Left lung (tissue), 10 donors: ENCODE results near the gene FAM47E. TPM values are rescaled to one million over a fixed set of nuclear protein-coding genes. Genes with fewer than 3 reads are reported as not detected.
"Not testable (repeated sequence)": the region's sequence is repeated elsewhere in the genome, so short reads cannot be mapped to it uniquely, and the experiment has no call there.

Experiments
- ATAC-seq: fragments of 200-7000 bp; cut with Tn5 transposase; one replicate; pipeline ENCODE4 v1.9.1; 2020; ENCODE audit warnings: moderate library complexity
- DNase-seq, 4 donors: peaks; one replicate each; pipeline ENCODE4 v3.0.0-alpha.2; 2013 to 2020
- H3K27ac ChIP-seq, 2 donors: fragments of 200-600 bp; sonication (generic) in 1 of 2; one replicate each; pipeline versions ENCODE4 v1.5.0 to v1.8.0; 2020 to 2021
- H3K27me3 ChIP-seq, 2 donors: fragments of 200-600 bp; sonication (generic) in 1 of 2; one replicate each; pipeline versions ENCODE4 v1.5.0 to v1.8.0; 2020 to 2021
- H3K36me3 ChIP-seq, 2 donors: fragments of 200-600 bp; sonication (generic) in 1 of 2; one replicate each; pipeline versions ENCODE4 v1.5.0 to v1.8.0; 2020 to 2021
- H3K4me1 ChIP-seq, 2 donors: fragments of 200-600 bp; one replicate each; pipeline ENCODE4 v1.8.0; 2021
- H3K4me3 ChIP-seq, 2 donors: fragments of 200-600 bp; sonication (generic) in 1 of 2; one replicate each; pipeline versions ENCODE4 v1.5.0 to v1.8.0; 2020 to 2021; ENCODE audit warnings: mild to moderate bottlenecking in 1 of 2
- H3K9me3 ChIP-seq, 2 donors: fragments of 200-600 bp; sonication (generic) in 1 of 2; one replicate each; pipeline versions ENCODE4 v1.5.0 to v1.8.0; 2020 to 2021
- intact Hi-C, 2 donors: fragments of 100-400 bp; cut with DNase I; formaldehyde crosslinking; loops; one replicate each; pipeline versions ENCODE4 v1.11.2 to v1.14.2; 2022
- polyA plus RNA-seq, 6 donors: library from polyadenylated mRNA; unstranded; fragments of 120-200 nt; gene quantifications; one replicate each; pipeline ENCODE4 v1.2.1, GENCODE V29; 2013; ENCODE audit not compliant: insufficient read length in 6 of 6
- total RNA-seq, 2 donors: library from RNA; stranded (reverse); fragmentation: NEBNext Ultra II Directional; extraction: Animal tissue kit (Norgen Biotek cat#: 25700); gene quantifications; one replicate each; pipeline ENCODE4 v1.2.1, GENCODE V29; 2021
- TF ChIP-seq, protein P1 (sequence below), 2 donors: fragments of 200-600 bp; sonication (generic) in 1 of 2; IDR thresholded peaks; one replicate each; pipeline versions ENCODE4 v1.5.0 to v1.8.0; 2021; ENCODE audit warnings: antibody characterized with exemption in 2 of 2
- donor health status: DM: no; HTN: yes; CAD: no.
- donor health status: DM: no; HTN: no; CAD: no.

FAM47E gene
- total and polyA plus RNA-seq, 8 donors, result 3.2 to 8.5 (median 6.2) TPM

DNA sequence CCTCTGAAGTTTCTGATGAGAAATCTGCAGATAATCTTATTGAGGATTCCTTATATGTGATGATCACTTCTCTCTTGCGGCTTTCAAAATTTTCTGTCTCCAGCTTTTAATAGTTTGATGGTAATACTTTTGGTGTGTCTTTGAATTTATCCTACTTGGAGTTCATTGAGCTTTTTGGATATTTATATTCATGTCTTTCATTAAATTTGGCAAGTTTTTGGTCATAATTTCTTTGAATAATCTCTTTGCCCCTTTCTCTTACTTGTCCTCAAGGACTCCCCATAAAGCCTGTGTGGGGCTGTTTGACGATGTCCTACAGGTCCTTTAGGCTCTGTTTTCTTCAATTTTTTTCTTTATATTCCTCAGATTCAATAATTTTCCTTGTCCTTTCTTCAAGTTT lies 11.3 kb upstream of the FAM47E start:
- Histone ChIP-seq H3K27me3 (no peaks in the 10 kb centered on the region), H3K4me1 (no peaks in the 10 kb centered on the region), H3K9me3 (peaks cover 0 to 21% of the 10 kb centered on the region in 2 donors), H3K27ac (no peak overlapping the region), H3K36me3 (no peaks in the 10 kb centered on the region), H3K4me3 (no peak overlapping the region)
- ATAC-seq (no peak), DNase-seq (no peak)
- intact Hi-C loops, result no loop called here
- TF ChIP-seq, protein P1, sequence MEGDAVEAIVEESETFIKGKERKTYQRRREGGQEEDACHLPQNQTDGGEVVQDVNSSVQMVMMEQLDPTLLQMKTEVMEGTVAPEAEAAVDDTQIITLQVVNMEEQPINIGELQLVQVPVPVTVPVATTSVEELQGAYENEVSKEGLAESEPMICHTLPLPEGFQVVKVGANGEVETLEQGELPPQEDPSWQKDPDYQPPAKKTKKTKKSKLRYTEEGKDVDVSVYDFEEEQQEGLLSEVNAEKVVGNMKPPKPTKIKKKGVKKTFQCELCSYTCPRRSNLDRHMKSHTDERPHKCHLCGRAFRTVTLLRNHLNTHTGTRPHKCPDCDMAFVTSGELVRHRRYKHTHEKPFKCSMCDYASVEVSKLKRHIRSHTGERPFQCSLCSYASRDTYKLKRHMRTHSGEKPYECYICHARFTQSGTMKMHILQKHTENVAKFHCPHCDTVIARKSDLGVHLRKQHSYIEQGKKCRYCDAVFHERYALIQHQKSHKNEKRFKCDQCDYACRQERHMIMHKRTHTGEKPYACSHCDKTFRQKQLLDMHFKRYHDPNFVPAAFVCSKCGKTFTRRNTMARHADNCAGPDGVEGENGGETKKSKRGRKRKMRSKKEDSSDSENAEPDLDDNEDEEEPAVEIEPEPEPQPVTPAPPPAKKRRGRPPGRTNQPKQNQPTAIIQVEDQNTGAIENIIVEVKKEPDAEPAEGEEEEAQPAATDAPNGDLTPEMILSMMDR (IDR thresholded peaks at IDR 0.05), result no peak

DNA sequence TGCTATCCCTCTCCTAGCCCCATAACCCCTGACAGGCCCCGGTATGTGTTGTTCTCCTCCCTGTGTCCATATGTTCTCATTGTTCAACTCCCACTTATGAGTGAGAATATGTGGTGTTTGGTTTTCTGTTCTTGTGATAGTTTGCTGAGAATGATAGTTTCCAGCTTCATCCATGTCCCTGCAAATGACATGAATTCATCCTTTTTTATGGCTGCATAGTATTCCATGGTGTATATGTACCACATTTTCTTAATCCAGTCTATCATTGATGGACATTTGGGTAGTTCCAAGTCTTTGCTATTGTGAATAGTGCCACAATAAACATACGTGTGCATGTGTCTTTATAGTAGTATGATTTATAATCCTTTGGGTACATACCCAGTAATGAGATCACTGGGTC lies 7.6 kb upstream of the FAM47E start:
- DNase-seq, intact Hi-C loops, H3K36me3 ChIP-seq, H3K27ac ChIP-seq, H3K4me1 ChIP-seq, ATAC-seq, H3K27me3 ChIP-seq, H3K4me3 ChIP-seq: not testable (repeated sequence)
- H3K9me3 ChIP-seq, result peaks cover 0 to 21% of the 10 kb centered on the region in 2 donors

DNA sequence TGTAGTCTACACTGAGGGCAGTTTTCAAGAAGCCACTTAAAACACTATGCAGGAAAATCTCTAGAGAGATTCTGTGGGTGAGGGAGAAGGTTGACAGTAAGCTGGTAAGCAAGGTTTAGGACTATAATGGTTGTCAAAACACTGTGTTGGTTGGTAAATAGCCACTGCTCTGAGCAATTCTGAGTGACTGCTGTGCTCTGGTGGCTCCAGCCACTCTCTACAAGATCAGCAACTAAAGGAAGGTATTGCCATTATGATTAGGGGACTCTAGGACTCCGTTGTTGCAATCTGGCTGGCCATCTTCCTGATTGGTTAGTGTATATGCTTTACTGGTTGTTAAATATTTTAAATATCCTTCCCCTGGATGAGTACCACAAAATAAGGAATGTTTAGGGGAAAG lies 5.5 kb upstream of the FAM47E start:
- TF ChIP-seq, protein P1 (IDR thresholded peaks at IDR 0.05), result no peak
- Histone ChIP-seq H3K27me3 (peaks cover 0 to 12% of the 10 kb centered on the region in 2 donors), H3K27ac (no peak overlapping the region), H3K36me3 (no peaks in the 10 kb centered on the region), H3K4me3 (no peak overlapping the region), H3K9me3 (peaks cover 0 to 3% of the 10 kb centered on the region in 2 donors), H3K4me1 (peaks cover 0 to 4% of the 10 kb centered on the region in 2 donors)
- ATAC-seq (no peak), DNase-seq (no peak)
- intact Hi-C loops, result no loop called here

GRCh38 chr4:76246852-76247251 lies 4.7 kb upstream of the FAM47E start:
- peaks cover 0 to 12% of the 10 kb centered on the region in 2 donors for H3K4me1 ChIP-seq
- H3K4me3 ChIP-seq, result no peak overlapping the region
- intact Hi-C loops, result no loop called here
- no peak for DNase-seq
- H3K36me3 ChIP-seq, result no peaks in the 10 kb centered on the region
- TF ChIP-seq, protein P1 (IDR thresholded peaks at IDR 0.05), result no peak
- H3K27me3 ChIP-seq, result peaks cover 0 to 21% of the 10 kb centered on the region in 2 donors
- no peaks in the 10 kb centered on the region for H3K9me3 ChIP-seq
- no peak for ATAC-seq
- no peak overlapping the region for H3K27ac ChIP-seq

GRCh38 chr4:76250962-76251361 lies 559 bp upstream of the FAM47E start:
- no peaks in the 10 kb centered on the region for H3K9me3 ChIP-seq
- peaks cover 0 to 21% of the 10 kb centered on the region in 2 donors for H3K4me1 ChIP-seq
- H3K27ac ChIP-seq, result peak overlapping the region; percentile 22 to 67
- intact Hi-C loops, result no loop called here
- H3K4me3 ChIP-seq, result peak overlapping the region; percentile 51
- ATAC-seq (peak; percentile 77), DNase-seq (peak in 1 of 4 donors; percentile 48)
- TF ChIP-seq, protein P1 (IDR thresholded peaks at IDR 0.05), result no peak
- peaks cover 0 to 27% of the 10 kb centered on the region in 2 donors for H3K27me3 ChIP-seq
- no peaks in the 10 kb centered on the region for H3K36me3 ChIP-seq

DNA sequence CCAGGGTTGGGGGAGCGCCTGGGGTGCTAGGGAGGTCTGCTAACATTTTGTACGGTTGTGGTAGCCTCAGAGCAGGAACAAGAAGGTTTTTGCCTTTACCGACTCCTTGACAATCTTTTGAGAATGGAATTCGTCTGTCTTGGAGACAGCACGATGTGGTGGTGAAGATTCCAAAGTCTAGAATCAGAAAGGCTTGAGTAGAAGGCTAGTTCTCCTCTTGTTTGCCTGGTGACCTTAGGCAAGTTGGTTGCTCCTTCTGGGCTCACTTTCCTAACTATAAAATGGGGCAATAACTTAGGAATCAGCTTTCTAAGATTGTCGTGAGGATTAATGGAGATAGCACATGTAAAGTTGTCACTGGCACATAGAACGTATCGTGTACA lies 741 bp downstream of the FAM47E start:
- H3K27ac ChIP-seq, result peak overlapping the region in 1 of 2 donors; percentile 67
- ATAC-seq, result no peak
- H3K36me3 ChIP-seq, result no peaks in the 10 kb centered on the region
- TF ChIP-seq, protein P1 (IDR thresholded peaks at IDR 0.05), result no peak
- no peaks in the 10 kb centered on the region for H3K9me3 ChIP-seq
- intact Hi-C loops, result no loop called here
- peak overlapping the region in 1 of 2 donors; percentile 51 for H3K4me3 ChIP-seq
- no peak for DNase-seq
- H3K4me1 ChIP-seq, result peaks cover 0 to 21% of the 10 kb centered on the region in 2 donors
- H3K27me3 ChIP-seq, result peaks cover 0 to 27% of the 10 kb centered on the region in 2 donors
